Measurements from ENCODE around the gene RASGRF1.

The RASGRF1 gene

GRCh38 chr15:79071901-79072300, 18.7 kb downstream of the RASGRF1 start:
- in situ Hi-C loops (cut with MboI; ENCODE audit: low sequenced_read_pairs): no loop called here

GRCh38 chr15:79068790-79069189, 21.8 kb downstream of the RASGRF1 start:
- in situ Hi-C loops (cut with MboI; ENCODE audit: low sequenced_read_pairs): no loop called here

GRCh38 chr15:79067969-79068368, 22.6 kb downstream of the RASGRF1 start:
- in situ Hi-C loops (cut with MboI; ENCODE audit: low sequenced_read_pairs): no loop called here

GRCh38 chr15:79067072-79067833, 23.3 kb downstream of the RASGRF1 start:
- in situ Hi-C loops (cut with MboI; ENCODE audit: low sequenced_read_pairs): no loop called here

- in situ Hi-C loops (cut with MboI; ENCODE audit: low sequenced_read_pairs): no loop called here
Measured at GRCh38 chr15:79066391-79067071, 24.0 kb downstream of the RASGRF1 start.

- in situ Hi-C loops (cut with MboI; ENCODE audit: low sequenced_read_pairs): no loop called here
Measured at GRCh38 chr15:79065706-79066376, 24.7 kb downstream of the RASGRF1 start.

- in situ Hi-C loops (cut with MboI; ENCODE audit: low sequenced_read_pairs): no loop called here
Measured at GRCh38 chr15:79065361-79065705, 25.2 kb downstream of the RASGRF1 start.

GRCh38 chr15:79064496-79064895, 26.1 kb downstream of the RASGRF1 start:
- in situ Hi-C loops (cut with MboI; ENCODE audit: low sequenced_read_pairs): no loop called here

- in situ Hi-C loops (cut with MboI; ENCODE audit: low sequenced_read_pairs): no loop called here
Measured at GRCh38 chr15:79060175-79060574, 30.4 kb downstream of the RASGRF1 start.

GRCh38 chr15:79059081-79059572, 31.5 kb downstream of the RASGRF1 start:
- in situ Hi-C loops (cut with MboI; ENCODE audit: low sequenced_read_pairs): no loop called here

GRCh38 chr15:79058260-79058850, 32.2 kb downstream of the RASGRF1 start:
- in situ Hi-C loops (cut with MboI; ENCODE audit: low sequenced_read_pairs): no loop called here

- in situ Hi-C loops (cut with MboI; ENCODE audit: low sequenced_read_pairs): no loop called here
Measured at GRCh38 chr15:79057050-79057449, 33.5 kb downstream of the RASGRF1 start.

- in situ Hi-C loops (cut with MboI; ENCODE audit: low sequenced_read_pairs): no loop called here
Measured at GRCh38 chr15:79054350-79054749, 36.2 kb downstream of the RASGRF1 start.

GRCh38 chr15:79053894-79054293, 36.7 kb downstream of the RASGRF1 start:
- in situ Hi-C loops (cut with MboI; ENCODE audit: low sequenced_read_pairs): no loop called here

- in situ Hi-C loops (cut with MboI; ENCODE audit: low sequenced_read_pairs): no loop called here
Measured at GRCh38 chr15:79051941-79052731, 38.4 kb downstream of the RASGRF1 start.

GRCh38 chr15:79051029-79051428, 39.6 kb downstream of the RASGRF1 start:
- in situ Hi-C loops (cut with MboI; ENCODE audit: low sequenced_read_pairs): no loop called here

- in situ Hi-C loops (cut with MboI; ENCODE audit: low sequenced_read_pairs): no loop called here
Measured at GRCh38 chr15:79050341-79050740, 40.2 kb downstream of the RASGRF1 start.

GRCh38 chr15:79049416-79049815, 41.2 kb downstream of the RASGRF1 start:
- in situ Hi-C loops (cut with MboI; ENCODE audit: low sequenced_read_pairs): no loop called here

GRCh38 chr15:79047676-79048439, 42.7 kb downstream of the RASGRF1 start:
- in situ Hi-C loops (cut with MboI; ENCODE audit: low sequenced_read_pairs): no loop called here
